BE2C (cell line): Measurements from ENCODE around the gene USH2A.
"Not testable (repeated sequence)": the region's sequence is repeated elsewhere in the genome, so short reads cannot be mapped to it uniquely, and the experiment has no call there.

ENCODE experiments used
- DNase-seq: peaks from one replicate; pipeline ENCODE4 v3.0.0-alpha.2; 2020
- H3K27me3 ChIP-seq: fragments of 250-450 bp; sonication (Bioruptor Pico); 2 replicates; pipeline ENCODE4 v1.5.1; 2020; ENCODE audit warnings: mild to moderate bottlenecking
- H3K36me3 ChIP-seq: fragments of 250-450 bp; sonication (Bioruptor Pico); 2 replicates; pipeline ENCODE4 v1.5.1; 2020; ENCODE audit warnings: mild to moderate bottlenecking
- H3K4me1 ChIP-seq: fragments of 250-450 bp; sonication (Bioruptor Pico); 2 replicates; pipeline ENCODE4 v1.5.1; 2020
- H3K4me3 ChIP-seq: 2 replicates; pipeline ENCODE4 v1.5.1; 2011; ENCODE audit warnings: low read depth, low read length
- H3K9me3 ChIP-seq: fragments of 250-450 bp; sonication (Bioruptor Pico); 2 replicates; pipeline ENCODE4 v1.5.1; 2020
- CTCF ChIP-seq: IDR thresholded peaks from 2 replicates; pipeline ENCODE4 v1.5.1; 2012; ENCODE audit warnings: mild to moderate bottlenecking, low read depth, low read length

USH2A gene

DNA sequence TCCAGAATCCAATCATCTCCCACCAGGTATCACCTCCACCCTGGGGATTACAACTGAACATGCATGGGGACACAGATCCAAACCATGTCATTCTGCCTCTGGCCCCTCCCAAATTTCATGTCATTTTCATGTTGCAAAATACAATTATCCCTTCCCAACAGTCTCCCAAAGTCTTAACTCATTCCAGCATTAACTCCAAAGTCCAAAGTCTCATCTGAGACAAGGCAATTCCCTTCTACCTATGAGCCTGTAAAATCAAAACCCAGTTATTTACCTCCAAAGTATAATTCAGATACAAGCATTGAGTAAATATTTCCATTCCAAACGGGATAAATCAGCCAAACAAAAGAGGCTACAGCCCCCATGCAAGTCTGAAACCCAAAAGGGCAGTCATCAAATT lies 73.1 kb downstream of the USH2A start:
- Histone ChIP-seq H3K27me3 (no peaks in the 10 kb centered on the region), H3K4me3 (no peak overlapping the region), H3K9me3 (no peaks in the 10 kb centered on the region), H3K36me3 (no peaks in the 10 kb centered on the region), H3K4me1 (no peaks in the 10 kb centered on the region)
- no peak for TF ChIP-seq CTCF
- DNase-seq: no peak

DNA sequence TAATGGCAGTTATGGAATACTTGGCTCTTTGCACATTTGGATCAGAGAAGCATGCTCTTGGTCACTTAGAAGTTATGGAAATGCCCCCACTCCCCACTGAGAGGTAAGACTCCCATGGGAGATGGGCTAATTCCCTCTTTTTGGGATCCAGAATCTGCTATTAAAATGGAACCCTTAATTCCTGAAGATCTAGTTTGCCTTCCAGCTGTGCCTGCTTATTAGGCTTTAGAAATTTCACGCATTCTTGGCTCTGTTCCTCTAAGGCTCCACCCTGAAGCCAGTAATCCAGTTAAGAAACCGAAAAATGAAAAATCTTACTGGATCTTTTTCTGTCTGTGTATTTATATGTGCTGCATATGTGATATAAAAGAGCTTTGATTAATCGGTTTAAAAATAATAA lies 76.7 kb downstream of the USH2A start:
- H3K36me3 ChIP-seq: no peaks in the 10 kb centered on the region
- no peak for DNase-seq
- H3K4me3 ChIP-seq: no peak overlapping the region
- no peaks in the 10 kb centered on the region for H3K27me3 ChIP-seq
- no peaks in the 10 kb centered on the region for H3K9me3 ChIP-seq
- H3K4me1 ChIP-seq: no peaks in the 10 kb centered on the region
- no peak for TF ChIP-seq CTCF

GRCh38 chr1:216340542-216340941 lies 82.7 kb downstream of the USH2A start:
- H3K27me3 ChIP-seq, H3K4me1 ChIP-seq, H3K9me3 ChIP-seq, DNase-seq, H3K4me3 ChIP-seq, H3K36me3 ChIP-seq: not testable (repeated sequence)

GRCh38 chr1:216332462-216332861 lies 90.8 kb downstream of the USH2A start:
- no peaks in the 10 kb centered on the region for H3K9me3 ChIP-seq
- H3K4me1 ChIP-seq: peaks cover 6% of the 10 kb centered on the region; the same call in 1 of the 2 replicates
- no peaks in the 10 kb centered on the region for H3K36me3 ChIP-seq
- no peaks in the 10 kb centered on the region for H3K27me3 ChIP-seq
- H3K4me3 ChIP-seq: no peak overlapping the region
- no peak for TF ChIP-seq CTCF
- no peak for DNase-seq

DNA sequence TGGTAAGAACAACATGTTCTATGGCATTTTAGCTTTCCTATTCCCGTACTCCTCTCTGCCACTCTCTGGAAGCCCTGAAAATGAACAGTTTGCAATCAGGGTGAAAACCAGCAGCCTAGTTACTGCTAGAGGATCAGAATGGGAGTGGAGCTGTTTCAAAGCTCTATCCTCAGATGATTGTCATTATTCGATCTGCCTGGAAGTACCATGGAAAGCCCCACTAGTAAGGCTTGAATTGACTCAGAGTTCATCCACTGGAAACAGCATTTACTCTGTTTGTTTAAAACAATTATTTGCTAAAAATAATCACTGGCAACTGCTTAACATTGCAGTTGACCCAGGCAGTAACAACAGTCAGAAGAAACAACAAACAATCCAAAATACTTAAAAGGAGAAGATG lies 91.2 kb downstream of the USH2A start:
- TF ChIP-seq CTCF: no peak

GRCh38 chr1:216331211-216331610 lies 92.0 kb downstream of the USH2A start:
- no peak for DNase-seq
- Histone ChIP-seq H3K4me3 (no peak overlapping the region), H3K9me3 (no peaks in the 10 kb centered on the region), H3K27me3 (no peaks in the 10 kb centered on the region), H3K4me1 (peaks cover 11% of the 10 kb centered on the region; the same call in 1 of the 2 replicates), H3K36me3 (no peaks in the 10 kb centered on the region)
- TF ChIP-seq CTCF: no peak

More for the DNA sequence above, 91.2 kb downstream of the USH2A start:
- Histone ChIP-seq H3K4me1 (peaks cover 7% of the 10 kb centered on the region; the same call in 1 of the 2 replicates), H3K36me3 (no peaks in the 10 kb centered on the region), H3K4me3 (no peak overlapping the region), H3K27me3 (no peaks in the 10 kb centered on the region), H3K9me3 (no peaks in the 10 kb centered on the region)
- no peak for DNase-seq

DNA sequence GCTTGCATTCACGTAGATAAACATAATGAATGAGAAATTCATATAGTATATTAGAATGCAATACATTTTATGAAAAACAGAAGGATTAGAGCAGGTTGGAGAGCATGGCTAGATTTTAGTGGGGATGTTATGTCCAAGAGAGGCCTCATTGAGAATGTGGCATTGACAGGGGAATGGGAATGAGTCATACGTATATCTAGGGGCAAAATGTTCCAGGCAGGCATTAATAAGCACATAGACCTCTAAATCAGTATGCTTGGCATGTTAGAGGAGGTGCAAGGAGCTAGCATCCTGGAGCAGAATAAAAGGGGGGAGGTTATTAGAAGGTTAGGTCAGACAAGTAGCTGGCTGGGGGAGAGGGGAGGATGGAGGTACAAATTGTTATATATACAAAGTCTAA lies 93.0 kb downstream of the USH2A start:
- no peaks in the 10 kb centered on the region for H3K36me3 ChIP-seq
- H3K4me3 ChIP-seq: no peak overlapping the region
- H3K27me3 ChIP-seq: no peaks in the 10 kb centered on the region
- no peak for TF ChIP-seq CTCF
- no peak for DNase-seq
- H3K9me3 ChIP-seq: no peaks in the 10 kb centered on the region
- peaks cover 21% of the 10 kb centered on the region for H3K4me1 ChIP-seq
